Epidermal melanocyte (primary cell): ENCODE measurements around the gene MFNG.

Experiments used
- DNase-seq: peaks from one replicate; pipeline ENCODE4 v3.0.0; 2011; ENCODE audit warnings: low spot score; ENCODE audit not compliant: insufficient read length

Gene MFNG

DNA sequence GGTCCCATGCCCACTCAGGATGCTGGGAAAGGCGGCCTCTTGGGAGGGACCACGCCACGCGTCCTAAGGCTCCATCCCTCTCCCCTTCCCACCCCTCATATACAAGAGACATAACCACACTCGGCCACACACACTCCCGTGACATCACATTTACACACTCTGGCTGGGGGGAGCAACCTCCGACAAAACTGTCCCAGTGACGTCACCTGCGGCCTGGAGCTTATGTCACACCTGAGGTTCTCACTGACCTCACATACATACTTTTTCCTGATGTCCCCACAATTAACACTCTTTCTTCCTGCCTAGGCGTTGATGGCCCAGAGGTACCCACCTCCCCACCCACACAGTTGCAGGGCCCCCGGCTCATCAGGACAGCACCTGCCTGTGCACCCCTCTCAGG, 60.8 kb downstream of the MFNG start:
- no peak for DNase-seq

DNA sequence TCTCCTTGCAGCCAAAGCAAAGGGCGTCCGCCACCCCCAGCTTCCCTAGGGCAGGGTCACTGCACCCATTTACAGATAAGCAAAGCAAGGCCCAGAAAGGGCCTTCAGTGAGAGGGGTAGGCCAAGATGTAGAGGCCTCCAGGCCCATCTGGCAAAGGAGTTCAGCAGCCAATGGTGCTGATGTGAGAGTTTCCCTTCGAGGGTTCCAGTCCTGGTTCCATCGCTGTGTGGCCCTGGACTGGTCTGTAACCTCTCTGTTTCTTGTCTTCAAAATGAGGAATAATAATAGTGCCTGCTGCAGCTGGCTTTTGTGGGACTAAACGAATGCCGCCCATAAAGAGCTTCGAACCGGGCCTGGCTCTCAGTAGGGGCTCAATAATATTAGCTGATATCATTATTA, 62.9 kb downstream of the MFNG start:
- no peak for DNase-seq

DNA sequence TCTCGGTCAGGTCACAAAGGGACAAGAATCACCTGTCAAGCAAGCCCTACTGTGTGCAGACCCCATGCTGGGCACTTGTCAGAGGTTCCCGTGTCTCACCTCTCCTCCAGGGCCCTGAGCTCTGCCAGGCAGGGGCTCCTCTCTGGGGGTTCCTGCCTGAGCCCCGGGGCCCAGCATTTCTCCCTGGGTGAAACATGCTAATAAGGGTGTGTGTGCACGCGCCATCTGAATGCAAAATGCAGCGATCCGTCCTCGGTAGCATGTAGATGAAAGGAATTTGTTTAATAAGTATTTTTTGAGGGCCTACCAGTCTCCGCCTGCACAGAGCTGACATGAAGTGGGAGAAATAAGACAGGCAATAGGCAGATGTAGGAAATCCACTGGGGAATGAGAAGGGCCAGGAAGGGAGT, 64.7 kb downstream of the MFNG start:
- DNase-seq: no peak

DNA sequence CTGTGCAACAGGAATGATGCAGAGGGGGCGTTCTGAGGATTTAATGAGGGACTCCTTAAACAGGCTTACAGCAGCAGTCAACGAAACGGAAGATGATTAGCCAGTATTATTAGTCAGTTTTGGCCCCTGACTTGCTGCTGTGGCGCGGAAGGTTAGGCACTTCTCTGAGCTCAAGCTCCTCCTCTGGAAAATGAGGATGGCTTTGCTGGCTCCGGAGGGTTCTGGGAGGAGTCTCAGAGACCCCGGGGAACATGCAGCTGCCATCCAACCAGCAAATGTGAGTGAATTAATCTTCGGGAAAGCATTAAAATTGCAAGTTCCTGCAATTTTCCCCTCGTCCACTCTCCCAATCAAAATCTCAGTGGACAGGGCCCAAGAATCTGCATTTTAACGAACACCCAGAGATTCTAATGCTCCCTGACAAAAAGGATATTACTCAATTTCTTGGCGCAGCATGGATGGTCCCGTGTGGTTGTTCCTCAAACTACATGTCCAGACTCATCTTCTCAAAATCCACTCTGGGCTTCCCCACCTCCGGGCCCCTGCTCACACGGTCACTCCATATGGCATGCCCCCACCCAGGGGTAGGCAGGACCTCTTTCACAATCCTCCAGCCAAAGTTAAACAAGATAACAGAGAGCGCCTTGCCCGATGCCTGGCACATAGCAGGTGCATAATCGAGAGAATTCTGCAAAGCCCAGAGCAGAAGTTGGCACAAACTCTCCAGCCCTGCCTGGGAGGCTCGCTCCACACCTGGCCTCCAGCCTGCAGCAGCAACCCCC, 65.3 kb downstream of the MFNG start:
- DNase-seq: no peak

GRCh38 chr22:37419969-37420685, 66.1 kb downstream of the MFNG start:
- no peak for DNase-seq

DNA sequence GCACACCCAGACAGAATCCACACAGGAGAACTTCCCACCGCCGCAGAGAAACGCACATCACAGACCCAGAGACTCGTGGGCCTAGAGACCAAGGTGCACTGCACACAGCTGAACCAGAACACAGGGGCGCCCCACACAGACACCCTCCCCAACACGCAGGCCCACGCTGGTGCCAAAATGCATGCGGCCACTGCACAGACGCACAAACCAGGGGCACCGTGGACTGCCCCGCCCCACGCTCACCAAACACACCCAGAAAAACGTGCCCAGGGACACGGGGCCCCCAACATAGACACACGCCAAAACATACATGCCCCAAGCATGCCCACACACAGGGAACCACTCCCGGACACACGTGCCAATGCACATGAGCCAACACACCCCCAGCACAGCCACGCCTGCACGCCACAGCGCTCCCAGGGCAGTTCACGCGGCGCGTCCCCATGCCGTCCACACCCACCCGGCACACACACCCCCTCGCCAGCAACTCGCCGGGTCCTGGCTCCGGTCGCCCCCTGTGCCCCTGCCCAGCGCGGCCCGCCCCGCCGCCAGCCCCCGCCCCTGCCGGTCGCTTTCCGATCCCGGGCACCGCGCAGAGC, 66.7 kb downstream of the MFNG start:
- DNase-seq: no peak
